ENCODE measurements around the gene PRR5L. TPM values are rescaled to one million over a fixed set of nuclear protein-coding genes. Genes with fewer than 3 reads are reported as not detected.

Gene PRR5L
- total RNA-seq, 1 experiment from 2014 or later = not detected

DNA sequence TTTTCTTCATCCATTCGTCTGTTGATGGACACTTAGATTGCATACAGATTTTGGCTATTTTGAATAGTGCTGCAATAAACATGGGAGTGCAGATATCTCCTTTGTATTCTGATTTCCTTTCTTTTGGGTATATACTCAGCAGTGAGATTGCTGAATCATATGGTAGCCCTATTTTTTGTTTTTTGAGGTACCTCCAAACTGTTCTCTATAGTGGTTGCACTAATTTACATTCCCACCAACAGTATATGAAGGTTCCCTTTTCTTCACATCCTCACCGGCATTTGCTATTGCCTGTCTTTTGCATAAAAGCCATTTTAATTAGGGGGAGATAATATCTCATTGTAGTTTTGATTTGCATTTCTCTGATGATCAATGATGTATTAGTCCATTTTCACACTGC is 96.1 kb downstream of the PRR5L start:
- no peaks in the 10 kb centered on the region for H3K9me3 ChIP-seq
- H3K9me3 Mint-ChIP-seq (ENCODE audit: unreplicated experiment) = no peaks in the 10 kb centered on the region
- ChIA-PET POLR2A (no interaction called here), CTCF (no interaction called here)
- no peak for DNase-seq
- H3K36me3 ChIP-seq (ENCODE audit: control insufficient read depth, insufficient read depth, low read length) = no peaks in the 10 kb centered on the region
- TF ChIP-seq CTCF (IDR thresholded peaks at IDR 0.05; ENCODE audit: insufficient read depth in 1 of 2, low read depth in 1 of 2, low read length in 1 of 2, severe bottlenecking in 1 of 2, unreplicated experiment in 1 of 2) = no peak
- H3K4me1 Mint-ChIP-seq (ENCODE audit: low read depth, unreplicated experiment) = no peaks in the 10 kb centered on the region
- no peaks in the 10 kb centered on the region for H3K4me1 ChIP-seq
- H3K27ac Mint-ChIP-seq (ENCODE audit: unreplicated experiment) = no peak overlapping the region
- intact Hi-C loops (cut with micrococcal nuclease; ENCODE audit: unreplicated experiment) = no loop called here
- no TSS peak for BruUV-seq (replicated peaks)
- H3K27me3 Mint-ChIP-seq (ENCODE audit: insufficient read depth, unreplicated experiment) = peaks cover 11% of the 10 kb centered on the region
- no peaks in the 10 kb centered on the region for H3K36me3 Mint-ChIP-seq (ENCODE audit: insufficient read depth, unreplicated experiment)
- H3K4me3 ChIP-seq (ENCODE audit: low read depth, low read length) = no peak overlapping the region
- no peak overlapping the region for H3K4me3 Mint-ChIP-seq (ENCODE audit: unreplicated experiment)
- H3K27me3 ChIP-seq (replicated peaks; ENCODE audit: control insufficient read depth, insufficient read depth, low read length) = no peaks in the 10 kb centered on the region

DNA sequence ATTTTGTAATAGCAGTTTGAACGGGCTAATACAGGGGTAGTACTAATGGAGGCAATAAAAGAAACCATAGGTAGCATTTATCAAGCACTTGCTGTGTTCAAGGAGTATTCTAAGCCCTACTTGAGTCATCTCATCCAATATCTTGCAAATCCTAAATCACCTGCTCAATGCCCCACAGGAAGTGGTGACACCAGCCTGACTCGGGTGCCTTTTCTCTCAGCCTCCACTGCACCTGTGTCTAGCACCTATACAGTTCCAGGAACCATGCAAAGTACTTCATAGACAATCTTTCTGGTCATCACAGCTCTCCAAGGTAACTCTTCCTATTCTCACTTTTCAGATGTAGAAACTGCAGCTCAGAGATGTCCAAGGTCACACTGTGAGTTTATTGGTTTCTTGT is 98.0 kb downstream of the PRR5L start:
- TF ChIP-seq CTCF (IDR thresholded peaks at IDR 0.05; ENCODE audit: insufficient read depth in 1 of 2, low read depth in 1 of 2, low read length in 1 of 2, severe bottlenecking in 1 of 2, unreplicated experiment in 1 of 2) = no peak
- H3K4me3 Mint-ChIP-seq (ENCODE audit: unreplicated experiment) = no peak overlapping the region
- H3K4me1 ChIP-seq = no peaks in the 10 kb centered on the region
- no peaks in the 10 kb centered on the region for H3K9me3 Mint-ChIP-seq (ENCODE audit: unreplicated experiment)
- H3K4me3 ChIP-seq (ENCODE audit: low read depth, low read length) = no peak overlapping the region
- no peak overlapping the region for H3K27ac Mint-ChIP-seq (ENCODE audit: unreplicated experiment)
- intact Hi-C loops (cut with micrococcal nuclease; ENCODE audit: unreplicated experiment) = no loop called here
- no peaks in the 10 kb centered on the region for H3K27me3 ChIP-seq (replicated peaks; ENCODE audit: control insufficient read depth, insufficient read depth, low read length)
- no peaks in the 10 kb centered on the region for H3K9me3 ChIP-seq
- no TSS peak for BruUV-seq (replicated peaks)
- no peaks in the 10 kb centered on the region for H3K4me1 Mint-ChIP-seq (ENCODE audit: low read depth, unreplicated experiment)
- H3K27me3 Mint-ChIP-seq (ENCODE audit: insufficient read depth, unreplicated experiment) = peaks cover 11% of the 10 kb centered on the region
- no peaks in the 10 kb centered on the region for H3K36me3 Mint-ChIP-seq (ENCODE audit: insufficient read depth, unreplicated experiment)
- ChIA-PET POLR2A (no interaction called here), CTCF (no interaction called here)
- no peaks in the 10 kb centered on the region for H3K36me3 ChIP-seq (ENCODE audit: control insufficient read depth, insufficient read depth, low read length)
- DNase-seq = no peak

GRCh38 chr11:36394926-36395325 is 98.8 kb downstream of the PRR5L start:
- Mint-ChIP-seq H3K4me1 (ENCODE audit: low read depth, unreplicated experiment) (no peaks in the 10 kb centered on the region), H3K9me3 (ENCODE audit: unreplicated experiment) (no peaks in the 10 kb centered on the region), H3K4me3 (ENCODE audit: unreplicated experiment) (no peak overlapping the region), H3K27me3 (ENCODE audit: insufficient read depth, unreplicated experiment) (peaks cover 11% of the 10 kb centered on the region), H3K27ac (ENCODE audit: unreplicated experiment) (no peak overlapping the region), H3K36me3 (ENCODE audit: insufficient read depth, unreplicated experiment) (no peaks in the 10 kb centered on the region)
- H3K9me3 ChIP-seq = no peaks in the 10 kb centered on the region
- H3K4me3 ChIP-seq (ENCODE audit: low read depth, low read length) = no peak overlapping the region
- no peaks in the 10 kb centered on the region for H3K36me3 ChIP-seq (ENCODE audit: control insufficient read depth, insufficient read depth, low read length)
- no peaks in the 10 kb centered on the region for H3K4me1 ChIP-seq
- no peak for TF ChIP-seq CTCF (IDR thresholded peaks at IDR 0.05; ENCODE audit: insufficient read depth in 1 of 2, low read depth in 1 of 2, low read length in 1 of 2, severe bottlenecking in 1 of 2, unreplicated experiment in 1 of 2)
- H3K27me3 ChIP-seq (replicated peaks; ENCODE audit: control insufficient read depth, insufficient read depth, low read length) = no peaks in the 10 kb centered on the region
- POLR2A ChIA-PET = no interaction called here
- no TSS peak for BruUV-seq (replicated peaks)
- intact Hi-C loops (cut with micrococcal nuclease; ENCODE audit: unreplicated experiment) = no loop called here
- no peak for DNase-seq
- CTCF ChIA-PET = no interaction called here
